Left colon (tissue), 2 donors: ENCODE measurements around the gene TRIM32. TPM values are rescaled to one million over a fixed set of nuclear protein-coding genes. Genes with fewer than 3 reads are reported as not detected.

ENCODE experiments used
- ATAC-seq: fragments of 200-7000 bp; cut with Tn5 transposase; one replicate; pipeline ENCODE4 v1.9.1; 2020; ENCODE audit warnings: mild to moderate bottlenecking, moderate library complexity
- DNase-seq, 2 donors: peaks; one replicate each; pipeline ENCODE4 v3.0.0-alpha.2; 2020
- intact Hi-C, 2 donors: fragments of 100-400 bp; cut with DNase I in 1 of 2; cut with micrococcal nuclease in 1 of 2; formaldehyde crosslinking; loops; one replicate each; pipeline versions ENCODE4 v1.11.2 to v1.14.0; 2022; cut with DNase I, micrococcal nuclease
- long read RNA-seq: library from polyadenylated mRNA; unstranded; transcript quantifications from one replicate; pipeline ENCODE4 v2.0.0, GENCODE V29; 2021
- total RNA-seq, 2 donors: library from RNA; stranded (reverse); fragmentation: NEBNext Ultra II Directional; extraction: Animal tissue kit (Norgen Biotek cat#: 25700); gene quantifications; one replicate each; pipeline ENCODE4 v1.2.1, GENCODE V29; 2021
- donor health status: DM: no; HTN: no; CAD: no.
- donor health status: DM: yes; HTN: yes; CAD: no.

Gene TRIM32, protein sequence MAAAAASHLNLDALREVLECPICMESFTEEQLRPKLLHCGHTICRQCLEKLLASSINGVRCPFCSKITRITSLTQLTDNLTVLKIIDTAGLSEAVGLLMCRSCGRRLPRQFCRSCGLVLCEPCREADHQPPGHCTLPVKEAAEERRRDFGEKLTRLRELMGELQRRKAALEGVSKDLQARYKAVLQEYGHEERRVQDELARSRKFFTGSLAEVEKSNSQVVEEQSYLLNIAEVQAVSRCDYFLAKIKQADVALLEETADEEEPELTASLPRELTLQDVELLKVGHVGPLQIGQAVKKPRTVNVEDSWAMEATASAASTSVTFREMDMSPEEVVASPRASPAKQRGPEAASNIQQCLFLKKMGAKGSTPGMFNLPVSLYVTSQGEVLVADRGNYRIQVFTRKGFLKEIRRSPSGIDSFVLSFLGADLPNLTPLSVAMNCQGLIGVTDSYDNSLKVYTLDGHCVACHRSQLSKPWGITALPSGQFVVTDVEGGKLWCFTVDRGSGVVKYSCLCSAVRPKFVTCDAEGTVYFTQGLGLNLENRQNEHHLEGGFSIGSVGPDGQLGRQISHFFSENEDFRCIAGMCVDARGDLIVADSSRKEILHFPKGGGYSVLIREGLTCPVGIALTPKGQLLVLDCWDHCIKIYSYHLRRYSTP
- total RNA-seq = 10 to 100 TPM; 11.4 to 17.7 TPM
- long read RNA-seq, transcript TRIM32-201 (2 exons, 3,688 nt) = minor isoform, 5 of 13 reads
- long read RNA-seq, transcript TRIM32-203 (2 exons, 3,717 nt) = major isoform, 7 of 13 reads
- long read RNA-seq, partial matches to known transcripts = 0 of 13 reads
- long read RNA-seq, other reads (novel, unspliced or antisense) = 1 of 13 reads

DNA sequence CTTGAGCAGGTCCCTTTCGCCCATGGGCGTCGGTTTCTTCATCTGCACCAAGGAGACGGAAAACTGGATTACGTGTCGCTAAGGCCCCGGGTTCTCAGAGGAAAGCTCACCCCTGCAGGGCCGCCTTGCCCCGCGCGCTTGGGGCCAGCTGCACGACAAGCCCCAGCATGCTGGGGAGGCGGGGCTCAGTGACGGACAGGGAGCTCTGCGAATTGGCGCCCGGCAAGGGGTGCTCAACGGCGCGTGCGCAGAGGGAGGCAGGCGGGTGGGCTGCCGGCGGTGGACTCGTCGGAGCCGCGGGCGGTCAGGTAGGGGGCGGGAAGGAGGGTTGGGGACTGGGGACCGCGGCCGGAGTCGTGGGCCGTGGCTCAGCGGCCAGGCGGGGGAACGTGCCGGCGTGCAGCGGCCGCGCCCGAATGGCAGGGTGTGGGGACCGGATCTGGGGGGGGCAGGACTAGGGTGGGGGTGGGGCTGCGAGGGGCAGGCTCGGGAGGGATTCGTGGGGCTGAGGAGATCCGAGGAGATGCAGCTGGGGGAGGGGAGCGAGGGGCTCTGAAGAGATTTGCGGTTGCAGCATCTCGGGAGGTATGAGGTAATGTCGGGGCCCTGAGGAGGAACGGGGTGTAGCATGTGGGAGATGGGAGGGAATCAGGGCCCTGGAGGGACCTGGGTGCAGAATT, at the start of gene TRIM32:
TRIM32 (plus strand) TSS at position 232 of the 680 bp plus-strand sequence. CDS start 10,438 bp downstream, outside the sequence.
- peak; percentile 96 for ATAC-seq
- DNase-seq = peak; percentile 90 to 94
- intact Hi-C loops = no loop called here

DNA sequence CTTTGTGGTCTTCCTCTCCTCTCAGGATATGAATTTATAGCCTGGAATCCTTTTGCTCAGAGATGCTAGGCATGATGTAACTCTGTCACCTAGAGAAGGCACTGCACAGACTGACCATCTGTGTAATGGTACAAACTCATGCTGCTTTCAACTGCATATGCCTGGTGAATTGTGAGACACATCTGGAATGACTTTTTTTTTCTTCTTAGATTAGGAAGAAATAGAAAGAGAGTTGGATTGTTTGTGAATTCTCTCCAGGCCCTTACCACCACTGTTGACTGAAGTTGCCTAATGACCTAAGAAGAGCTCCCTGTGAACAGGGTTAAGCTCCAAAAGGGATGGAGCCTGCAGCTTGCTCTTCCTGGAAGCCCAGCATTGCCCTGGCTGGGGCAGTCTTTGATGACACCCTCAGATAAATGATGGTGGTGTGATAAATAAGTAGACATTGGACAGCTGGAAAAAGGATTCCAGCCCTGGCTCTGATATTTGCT, 47.8 kb upstream of the TRIM32 start:
- DNase-seq (no peak), ATAC-seq (no peak)
- intact Hi-C loops = no loop called here

DNA sequence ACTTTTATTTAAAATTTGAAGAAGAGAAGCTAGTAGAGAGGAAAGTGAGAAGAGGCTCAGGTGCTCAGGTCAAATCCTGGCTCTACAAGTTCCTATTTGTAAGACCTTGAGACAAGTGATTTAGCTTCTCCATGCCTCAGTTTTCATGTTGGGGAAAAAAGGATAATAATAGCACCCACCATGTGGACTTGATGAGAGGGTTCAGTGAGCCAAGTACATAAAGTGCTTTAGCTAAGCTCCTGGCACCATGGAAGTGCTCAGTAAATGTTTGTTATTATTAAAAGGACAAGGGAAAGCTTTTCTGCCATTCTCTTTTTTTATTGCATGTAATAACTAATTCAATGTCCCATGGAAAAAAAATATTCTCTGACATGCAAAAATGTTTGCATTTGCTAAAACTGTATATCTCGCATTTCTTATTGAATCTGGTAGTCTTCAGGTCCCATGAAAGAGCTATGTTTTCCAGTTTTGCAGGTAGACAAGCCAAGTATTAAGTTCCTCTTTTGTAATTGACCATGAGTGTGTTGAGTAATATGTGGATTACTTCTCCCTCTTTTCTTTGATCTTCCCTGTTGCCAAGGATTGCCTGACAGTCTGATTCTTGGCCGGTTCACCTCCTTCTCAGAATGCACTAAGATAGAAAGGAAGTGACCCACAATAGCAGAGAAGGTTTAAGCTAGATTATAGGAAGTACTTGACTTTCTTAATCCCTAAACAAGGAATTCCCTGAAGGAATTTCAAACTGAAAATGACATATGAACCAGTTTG, 45.6 kb upstream of the TRIM32 start:
- ATAC-seq = no peak
- intact Hi-C loops = no loop called here
- DNase-seq = no peak

DNA sequence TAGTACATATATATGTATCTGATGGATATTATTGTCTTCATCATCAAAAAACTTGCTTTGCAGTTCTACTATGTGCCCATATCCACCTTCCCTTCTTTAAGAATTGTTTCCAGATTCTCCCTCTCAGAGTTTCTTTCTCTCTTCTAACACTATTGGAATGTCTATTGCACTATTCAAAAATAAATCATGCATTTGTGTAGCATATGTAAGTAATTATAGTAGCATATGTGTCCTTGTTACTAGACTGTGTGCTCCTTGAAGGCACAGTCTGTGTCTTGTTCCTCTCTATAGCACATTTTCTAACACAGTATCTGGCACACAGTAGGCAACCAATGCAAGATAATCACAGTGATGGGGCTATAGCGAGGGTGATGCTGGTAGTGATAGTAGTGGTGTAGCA, 43.4 kb upstream of the TRIM32 start:
- ATAC-seq (no peak), DNase-seq (no peak)
- intact Hi-C loops = no loop called here

DNA sequence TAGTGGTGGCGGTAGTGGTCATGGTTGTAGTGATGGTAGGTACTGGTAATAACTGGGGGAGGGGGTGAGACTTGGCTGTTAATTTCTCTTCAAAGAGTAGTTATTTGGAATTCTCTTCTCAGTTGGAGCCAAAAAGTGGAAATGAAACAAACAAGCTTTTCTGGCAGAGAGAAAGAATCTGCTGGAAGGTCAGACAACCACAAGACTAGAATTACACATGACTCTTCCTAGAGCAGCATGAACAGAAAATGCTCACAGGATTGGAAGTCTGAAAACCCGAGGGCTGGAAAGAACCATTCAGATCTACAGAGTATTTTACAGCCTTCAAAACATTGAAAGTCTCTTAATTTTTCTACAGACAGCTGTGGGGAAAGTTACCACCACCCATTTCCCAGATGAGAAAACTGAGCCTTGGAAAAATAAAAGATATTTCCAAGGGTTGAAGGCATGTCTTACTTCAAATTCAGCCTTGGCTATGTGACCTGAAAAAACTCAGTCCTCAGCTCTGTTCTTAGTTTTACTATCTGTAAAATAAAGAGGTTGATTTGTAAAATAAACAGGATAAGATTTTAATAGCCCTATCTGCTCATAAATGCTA, 42.9 kb upstream of the TRIM32 start:
- DNase-seq (no peak), ATAC-seq (no peak)
- intact Hi-C loops = no loop called here

DNA sequence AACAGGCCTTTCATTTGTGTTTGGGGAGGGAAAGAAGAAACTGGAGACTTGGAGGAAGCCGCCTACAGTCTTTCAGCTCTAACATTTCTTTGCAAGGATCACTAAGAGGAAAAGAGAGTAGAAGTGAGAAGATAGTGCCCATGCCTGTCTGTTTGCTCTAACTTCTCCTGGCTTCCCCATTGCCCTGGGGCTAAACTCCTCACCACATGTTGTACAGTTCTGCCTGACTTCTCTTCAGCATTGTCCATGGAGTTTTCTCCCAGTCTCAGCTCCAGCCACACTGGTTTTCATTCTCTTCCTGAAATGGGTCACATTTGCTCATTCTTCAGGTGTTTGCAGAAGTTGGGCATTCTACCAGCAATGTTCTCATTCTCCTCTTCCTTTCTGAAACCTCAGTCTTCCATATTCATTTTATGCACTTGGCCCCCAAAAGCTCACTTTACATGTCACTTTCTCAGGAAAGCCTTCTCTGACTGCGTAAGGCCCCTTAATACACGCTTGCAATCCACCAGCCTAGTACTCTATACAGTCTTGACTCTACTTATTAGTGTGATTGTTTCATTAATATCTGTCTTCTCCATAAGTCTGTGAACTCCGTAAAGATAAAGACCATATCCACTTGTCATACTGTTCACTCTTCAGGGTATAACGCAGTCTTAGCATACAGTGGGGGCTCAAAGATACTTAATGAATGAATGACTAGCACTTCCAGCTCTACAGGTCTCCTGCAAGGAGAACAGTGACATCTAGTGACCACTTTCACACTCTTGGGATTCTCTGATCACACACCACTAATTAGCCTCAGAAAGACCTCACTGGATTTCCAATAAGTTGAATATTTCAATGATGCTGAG, 40.2 kb upstream of the TRIM32 start:
- intact Hi-C loops = no loop called here
- DNase-seq = no peak
- peak; percentile 73 for ATAC-seq

DNA sequence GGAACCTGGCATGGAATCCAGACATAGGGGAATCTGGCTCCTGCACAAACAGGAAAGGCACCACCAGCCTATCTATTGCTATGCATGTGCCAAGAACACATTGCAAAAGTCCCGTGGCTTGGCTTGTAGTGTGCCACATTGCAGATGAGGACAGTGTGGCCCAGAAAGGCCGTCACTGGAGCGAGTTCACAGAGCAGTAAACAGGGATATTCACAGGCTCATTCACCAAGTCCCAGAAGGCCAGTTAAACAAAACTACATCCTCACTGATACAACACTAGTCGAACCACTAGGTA, 39.6 kb upstream of the TRIM32 start:
- intact Hi-C loops = no loop called here
- DNase-seq (no peak), ATAC-seq (peak; percentile 4)

DNA sequence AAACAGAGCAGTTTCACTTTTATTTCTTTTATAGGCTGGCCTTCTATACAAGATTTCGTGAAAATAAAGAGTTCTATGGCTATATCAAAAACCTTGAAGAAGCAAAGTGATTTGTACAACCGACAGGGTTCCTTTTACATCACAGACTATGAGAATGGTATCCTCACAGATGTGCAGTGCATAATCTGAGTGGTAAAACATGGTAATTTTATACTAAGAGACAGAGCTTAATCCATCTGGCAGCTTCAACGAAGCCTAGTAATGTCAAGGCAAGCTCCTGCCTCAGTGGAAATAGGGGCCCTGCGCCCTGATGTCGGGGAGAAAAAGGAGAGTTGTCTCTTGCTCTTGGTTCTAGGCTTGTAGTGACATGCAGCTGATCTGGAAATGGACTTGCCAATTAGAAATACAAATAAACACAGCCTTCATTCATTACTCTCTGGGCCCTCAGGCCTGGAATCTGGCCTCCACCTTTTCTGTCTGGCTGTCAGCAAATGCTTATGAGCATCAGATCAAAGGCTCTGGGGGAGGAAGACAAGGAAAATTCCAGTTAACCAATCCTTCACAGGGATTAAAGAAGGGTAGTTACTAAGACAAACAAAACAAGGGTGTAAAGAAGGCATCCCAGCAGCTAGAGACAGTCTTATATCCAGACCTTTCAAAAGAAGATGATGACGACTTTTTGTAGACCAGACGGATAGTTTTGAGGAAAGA, 33.6 kb upstream of the TRIM32 start:
- DNase-seq (no peak), ATAC-seq (no peak)
- intact Hi-C loops = no loop called here

DNA sequence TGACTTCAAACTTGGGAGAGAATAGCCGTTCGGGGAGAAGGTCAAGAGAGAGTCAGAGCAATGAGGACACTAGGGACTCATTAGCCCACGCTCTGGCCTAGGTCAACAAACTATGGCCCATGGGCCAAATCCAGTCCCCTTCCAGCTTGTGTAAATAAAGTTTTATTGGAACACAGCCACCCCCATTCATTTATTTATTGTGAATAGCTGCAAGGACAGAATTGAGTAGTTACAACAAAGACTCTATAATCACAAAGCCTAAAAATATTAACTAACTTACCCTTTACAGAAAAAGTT, 33.1 kb upstream of the TRIM32 start:
- intact Hi-C loops = no loop called here

DNA sequence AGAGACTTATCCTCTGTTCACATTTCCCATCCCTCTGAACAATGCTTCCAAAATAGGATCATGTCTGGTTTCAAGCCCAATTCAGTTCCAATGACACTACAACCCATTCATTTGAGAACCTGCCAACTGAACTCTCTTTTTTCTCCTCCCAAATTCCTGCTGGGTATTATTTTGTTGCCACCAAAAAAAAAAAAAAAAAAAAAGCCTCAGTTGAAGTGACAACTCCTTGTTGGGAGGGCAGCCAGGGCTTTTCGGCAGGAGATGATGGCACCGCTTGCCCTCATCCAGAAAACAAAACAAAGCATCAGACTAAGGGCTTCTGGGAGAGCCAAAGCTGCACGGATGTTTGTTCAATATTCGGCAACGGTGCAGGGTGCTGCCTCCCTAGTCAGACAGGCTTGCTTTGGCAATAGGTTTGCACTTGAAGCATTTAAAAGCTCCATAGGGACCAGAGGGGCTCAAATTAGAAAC, 30.6 kb upstream of the TRIM32 start:
- intact Hi-C loops = no loop called here
- ATAC-seq (no peak), DNase-seq (no peak)

More for the DNA sequence above, 33.1 kb upstream of the TRIM32 start:
- no peak for DNase-seq
- no peak for ATAC-seq

DNA sequence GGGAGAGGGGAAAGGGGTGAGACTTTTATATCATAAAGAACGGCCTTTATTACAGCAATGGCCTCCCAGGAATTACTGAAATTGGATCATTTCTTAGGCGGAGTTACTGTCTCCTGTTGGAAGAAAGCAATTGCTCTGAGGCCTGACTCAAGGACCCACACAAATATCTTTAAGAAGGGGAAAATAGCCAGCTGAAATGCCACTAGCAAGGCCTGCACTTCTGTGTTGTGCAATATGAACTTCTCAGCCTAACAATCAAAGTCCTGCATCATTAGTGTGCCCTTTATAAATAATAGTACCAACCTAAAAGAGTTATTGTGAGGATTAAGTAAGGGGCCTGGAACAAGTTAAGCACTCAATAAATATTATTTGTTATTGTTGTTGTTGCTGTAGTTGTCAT, 30.1 kb upstream of the TRIM32 start:
- DNase-seq (no peak), ATAC-seq (no peak)
- intact Hi-C loops = no loop called here

DNA sequence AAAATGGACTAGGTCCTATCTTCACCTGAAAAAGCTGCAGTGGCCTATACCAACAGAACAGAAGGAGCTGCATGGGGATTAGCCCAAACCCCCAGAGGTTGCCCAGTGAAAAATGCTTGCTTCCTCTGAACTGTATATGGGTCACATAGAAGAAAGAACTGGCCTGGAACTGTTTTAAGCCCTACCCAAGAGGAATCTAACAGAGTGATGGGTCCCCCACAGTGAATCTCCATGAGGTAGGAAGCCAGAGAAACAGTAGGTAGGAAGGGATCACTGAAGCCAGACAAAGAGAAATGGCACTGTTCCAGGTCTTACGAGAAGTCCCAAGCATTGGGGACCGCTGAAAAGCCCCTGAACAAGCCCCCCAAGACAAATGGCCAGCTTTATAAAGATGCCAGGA, 28.8 kb upstream of the TRIM32 start:
- DNase-seq (no peak), ATAC-seq (no peak)
- intact Hi-C loops = no loop called here

DNA sequence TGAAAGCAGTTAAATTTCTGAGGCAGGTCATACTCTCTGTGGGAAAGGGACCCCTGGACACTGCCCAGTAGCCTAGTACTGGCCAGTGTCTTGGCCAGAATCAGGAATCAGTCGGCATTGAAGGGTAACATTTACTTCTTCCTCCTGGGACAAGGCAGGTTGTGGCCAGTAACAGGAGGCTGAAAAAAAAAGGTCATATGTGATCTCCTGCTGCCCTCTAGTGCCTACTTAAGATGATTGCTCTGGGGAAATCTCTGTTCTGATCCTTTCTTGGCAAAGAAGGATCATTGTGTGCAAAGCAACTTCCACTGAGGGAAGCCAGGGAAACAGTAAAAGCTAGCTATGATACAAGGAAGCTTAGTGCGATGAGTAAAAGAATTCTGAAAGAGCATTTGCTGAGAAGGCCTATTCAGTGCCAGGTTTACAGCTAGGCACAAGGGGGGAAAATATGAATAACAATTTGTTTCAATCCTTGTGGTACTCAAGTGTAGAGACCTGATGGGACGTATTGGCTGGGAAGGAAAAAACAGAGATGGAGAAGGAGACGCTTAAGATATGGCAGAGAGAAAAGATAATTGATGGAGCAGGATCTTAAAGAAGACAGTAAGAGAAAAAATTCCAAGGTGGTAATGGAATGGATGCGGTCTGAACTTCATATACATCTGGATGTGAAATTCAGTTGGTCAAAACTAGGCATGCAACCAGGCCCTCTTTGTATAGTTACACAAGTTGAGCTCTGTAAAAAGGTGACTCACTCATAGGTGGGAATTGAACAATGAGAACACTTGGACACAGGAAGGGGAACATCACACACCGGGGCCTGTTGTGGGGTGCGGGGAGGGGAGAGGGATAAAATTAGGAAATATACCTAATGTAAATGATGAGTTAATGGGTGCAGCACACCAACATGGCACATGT, 25.8 kb upstream of the TRIM32 start:
- DNase-seq (no peak), ATAC-seq (peak; percentile 96)
- intact Hi-C loops = no loop called here

DNA sequence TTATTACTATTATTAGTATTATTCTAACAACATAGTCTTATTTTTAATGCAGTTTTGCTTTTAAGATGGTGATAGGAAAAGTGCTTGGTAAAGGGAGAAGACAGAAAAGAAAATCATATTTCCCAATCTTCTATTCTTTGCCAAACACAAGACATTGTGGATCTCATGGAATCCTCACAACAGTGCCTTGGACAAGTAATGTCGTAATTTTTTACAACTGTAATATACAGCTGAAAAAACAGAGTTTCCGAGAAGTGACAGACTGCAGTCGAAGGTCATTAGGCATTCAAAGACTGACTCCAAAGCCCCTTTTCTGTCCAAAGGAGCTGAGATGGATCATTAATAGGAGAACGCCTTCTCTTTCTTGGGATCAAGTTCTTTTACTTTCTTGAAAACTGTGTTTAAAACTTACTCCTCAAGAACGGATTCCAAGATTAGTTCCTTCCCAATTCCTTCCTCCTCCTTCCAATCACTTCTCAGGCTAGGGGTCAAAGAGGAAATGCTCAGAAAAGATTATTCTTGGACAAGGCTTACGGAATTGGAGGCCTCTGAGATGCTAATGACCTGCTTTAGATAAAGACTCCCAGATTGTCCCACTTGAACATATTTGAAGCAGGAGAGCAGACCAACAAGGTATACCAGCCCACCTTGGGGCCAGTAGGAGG, 24.3 kb upstream of the TRIM32 start:
- intact Hi-C loops = no loop called here
- no peak for DNase-seq

DNA sequence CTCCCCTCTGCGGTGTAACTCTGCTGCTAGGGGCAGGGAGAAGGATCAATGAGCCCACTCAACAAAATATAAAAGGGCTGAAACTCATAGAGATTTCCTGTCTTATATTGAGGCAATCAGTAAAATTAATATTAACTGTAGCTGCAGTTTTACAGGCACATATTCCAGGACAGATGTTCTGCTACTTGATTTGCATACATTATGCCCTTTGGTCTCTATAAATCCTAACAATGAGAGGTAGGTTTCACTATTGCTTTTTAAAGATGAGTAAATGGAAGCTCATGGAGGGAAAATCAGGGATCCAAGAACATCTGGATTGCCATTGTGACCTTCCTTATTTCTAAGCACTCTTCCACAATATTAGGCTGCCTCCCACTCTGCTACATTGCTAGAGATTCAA, 23.5 kb upstream of the TRIM32 start:
- peak; percentile 70 for ATAC-seq
- no peak for DNase-seq
- intact Hi-C loops = no loop called here

More for the DNA sequence above, 24.3 kb upstream of the TRIM32 start:
- no peak for ATAC-seq
